Measurements from ENCODE around the gene IL17RA.

Gene IL17RA

GRCh38 chr22:17065433-17065832 lies 19.4 kb upstream of the IL17RA start:
- peak in 1 of 2 donors; percentile 4 for DNase-seq (ENCODE audit: low read depth in 2 of 2)
- H3K4me3 ChIP-seq (replicated peaks in 1 of 2; ENCODE audit: low read depth in 2 of 2, low read length in 2 of 2), result no peak overlapping the region
- TF ChIP-seq CTCF (IDR thresholded peaks at IDR 0.05; ENCODE audit: low read depth, low read length), result no peak

DNA sequence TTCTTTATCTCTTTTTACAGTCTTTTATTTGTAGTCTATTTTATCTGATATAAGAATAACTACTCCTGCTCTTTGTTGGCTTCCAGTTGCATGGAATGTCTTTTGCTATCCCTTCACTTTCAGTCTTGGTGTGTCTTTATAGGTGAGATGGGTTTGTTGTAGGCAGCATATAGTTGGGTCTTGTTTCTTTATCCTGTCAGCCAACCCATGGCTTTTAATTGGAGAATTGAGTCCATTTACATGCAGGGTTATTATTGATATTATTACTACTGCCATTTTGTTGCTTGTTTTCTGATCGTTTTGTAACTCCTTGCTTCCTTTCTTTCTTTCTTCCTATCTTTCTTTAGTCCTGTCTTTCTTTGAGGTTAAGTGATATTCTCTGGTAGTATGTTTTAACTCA lies 11.9 kb upstream of the IL17RA start:
- DNase-seq (ENCODE audit: low read depth in 2 of 2), result no peak
- TF ChIP-seq CTCF (IDR thresholded peaks at IDR 0.05; ENCODE audit: low read depth, low read length), result no peak
- H3K4me3 ChIP-seq (replicated peaks in 1 of 2; ENCODE audit: low read depth in 2 of 2, low read length in 2 of 2), result no peak overlapping the region

DNA sequence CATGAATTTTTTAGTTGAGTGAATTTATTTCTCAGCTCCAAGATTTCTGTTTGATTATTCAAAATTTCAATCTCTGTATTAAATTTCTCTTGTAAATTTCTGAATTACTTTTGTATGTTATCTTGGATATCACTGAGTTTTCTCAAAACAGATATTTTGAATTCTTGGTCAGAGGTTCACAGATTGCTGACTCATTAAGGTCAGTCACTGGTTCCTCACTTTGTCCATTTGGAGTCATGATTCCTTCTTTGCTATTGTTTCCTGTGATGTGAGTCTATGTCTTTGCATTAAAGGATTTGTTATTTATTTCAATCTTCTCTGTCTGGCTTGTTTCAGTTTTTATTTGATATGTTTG lies 10.2 kb upstream of the IL17RA start:
- DNase-seq (ENCODE audit: low read depth in 2 of 2), result no peak
- TF ChIP-seq CTCF (IDR thresholded peaks at IDR 0.05; ENCODE audit: low read depth, low read length), result no peak
- H3K4me3 ChIP-seq (replicated peaks in 1 of 2; ENCODE audit: low read depth in 2 of 2, low read length in 2 of 2), result no peak overlapping the region

DNA sequence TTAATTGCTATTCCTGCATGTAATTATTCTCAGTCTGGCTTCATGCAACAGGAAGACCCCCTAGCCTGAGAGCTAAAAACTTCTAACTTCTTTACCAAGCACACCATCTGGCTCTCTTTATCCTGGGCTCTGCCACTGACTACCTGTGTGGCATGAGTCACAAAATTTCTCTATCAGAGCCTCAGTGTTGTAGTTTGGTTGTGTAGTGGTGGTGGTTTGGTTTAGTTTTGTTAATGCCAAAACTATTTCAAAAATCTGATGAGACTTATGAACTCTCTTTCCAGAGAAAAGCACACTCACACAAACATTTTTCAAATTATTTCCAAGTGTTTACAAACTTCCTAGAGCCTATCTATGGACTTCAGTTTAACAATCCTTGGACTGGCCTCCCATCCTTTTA lies 7.5 kb upstream of the IL17RA start:
- no peak for TF ChIP-seq CTCF (IDR thresholded peaks at IDR 0.05; ENCODE audit: low read depth, low read length)
- DNase-seq (ENCODE audit: low read depth in 2 of 2), result peak; percentile 33 to 72
- no peak overlapping the region for H3K4me3 ChIP-seq (replicated peaks in 1 of 2; ENCODE audit: low read depth in 2 of 2, low read length in 2 of 2)

DNA sequence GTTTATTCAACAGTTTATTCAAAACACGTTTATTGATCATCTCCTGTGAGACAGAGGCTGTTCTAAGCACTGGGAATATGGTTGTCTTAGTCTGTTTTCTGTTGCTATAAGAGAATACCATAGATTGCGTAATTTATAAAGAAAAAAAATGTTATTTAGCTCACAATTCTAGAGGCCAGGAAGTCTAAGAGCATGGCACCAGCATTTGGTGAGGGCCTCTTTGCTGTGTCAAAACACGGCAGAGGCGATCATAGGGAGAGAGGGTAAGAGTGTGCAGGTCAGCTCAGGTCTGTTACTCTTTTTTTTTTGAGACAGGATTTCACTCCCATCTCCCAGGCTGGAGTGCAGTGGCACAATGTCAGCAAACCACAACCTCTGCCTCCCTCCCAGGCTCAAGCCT lies 5.2 kb upstream of the IL17RA start:
- TF ChIP-seq CTCF (IDR thresholded peaks at IDR 0.05; ENCODE audit: low read depth, low read length), result no peak
- peak; percentile 16 to 30 for DNase-seq (ENCODE audit: low read depth in 2 of 2)
- no peak overlapping the region for H3K4me3 ChIP-seq (replicated peaks in 1 of 2; ENCODE audit: low read depth in 2 of 2, low read length in 2 of 2)

GRCh38 chr22:17083255-17083654 lies 1.5 kb upstream of the IL17RA start:
- TF ChIP-seq CTCF (IDR thresholded peaks at IDR 0.05; ENCODE audit: low read depth, low read length), result no peak
- DNase-seq (ENCODE audit: low read depth in 2 of 2), result no peak

DNA sequence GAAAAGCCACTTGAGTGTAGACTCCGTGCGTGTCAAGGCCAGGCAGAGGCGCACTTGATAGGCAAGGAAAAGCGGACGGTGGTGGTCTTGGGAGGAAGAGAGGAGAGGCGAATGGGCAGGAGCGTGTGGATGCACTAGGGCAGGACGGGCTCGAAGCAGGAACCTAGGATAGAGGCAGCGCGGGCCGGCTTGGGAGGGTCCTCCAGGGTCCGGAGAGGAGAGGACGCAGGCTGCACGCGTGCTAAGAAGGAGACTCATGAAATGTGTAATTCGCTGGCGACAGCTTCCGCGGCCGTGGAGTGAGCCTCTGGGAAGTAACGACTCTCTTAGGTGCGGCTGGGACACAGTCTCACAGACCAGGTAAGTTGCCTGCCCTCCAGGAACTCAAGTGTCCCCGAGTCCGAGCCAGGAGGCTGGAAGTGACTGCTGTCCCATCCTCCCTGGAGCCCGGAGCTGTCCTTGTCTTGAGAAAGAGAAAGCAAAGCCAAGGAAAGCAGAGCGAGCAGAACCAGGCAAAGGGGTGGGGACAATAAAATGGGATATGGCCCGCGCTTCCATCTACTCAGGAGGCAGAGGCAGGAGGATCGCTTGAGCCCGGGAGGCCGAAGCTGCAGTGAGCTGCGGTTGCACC lies 874 bp upstream of the IL17RA start:
- no peak for DNase-seq (ENCODE audit: low read depth in 2 of 2)
- no peak overlapping the region for H3K4me3 ChIP-seq (replicated peaks in 1 of 2; ENCODE audit: low read depth in 2 of 2, low read length in 2 of 2)
- TF ChIP-seq CTCF (IDR thresholded peaks at IDR 0.05; ENCODE audit: low read depth, low read length), result no peak

More at GRCh38 chr22:17083255-17083654, 1.5 kb upstream of the IL17RA start:
- H3K4me3 ChIP-seq (replicated peaks in 1 of 2; ENCODE audit: low read depth in 2 of 2, low read length in 2 of 2), result no peak overlapping the region
